DMS 273 (cell line): ENCODE measurements around the gene NEB.
"Not testable (repeated sequence)": the region's sequence is repeated elsewhere in the genome, so short reads cannot be mapped to it uniquely, and the experiment has no call there.

Source experiments
- DNase-seq: peaks from one replicate; lab custom pipeline; 2025; ENCODE audit not compliant: unreplicated experiment; lab: John Stamatoyannopoulos, UW

The NEB gene

GRCh38 chr2:151708788-151709187 lies 25.5 kb downstream of the NEB start:
- DNase-seq = no peak

- DNase-seq = no peak
Observed at GRCh38 chr2:151707857-151708256, 26.4 kb downstream of the NEB start.

GRCh38 chr2:151704480-151704961 lies 29.8 kb downstream of the NEB start:
- not testable (repeated sequence) for DNase-seq

GRCh38 chr2:151698134-151698533 lies 36.1 kb downstream of the NEB start:
- DNase-seq = not testable (repeated sequence)

GRCh38 chr2:151695778-151696177 lies 38.5 kb downstream of the NEB start:
- DNase-seq = no peak

- DNase-seq = no peak
Observed at GRCh38 chr2:151691631-151692030, 42.6 kb downstream of the NEB start.

- DNase-seq = no peak
Observed at GRCh38 chr2:151688719-151689118, 45.6 kb downstream of the NEB start.

GRCh38 chr2:151682459-151683003 lies 51.7 kb downstream of the NEB start:
- DNase-seq = no peak

- no peak for DNase-seq
Observed at GRCh38 chr2:151681051-151681450, 53.2 kb downstream of the NEB start.

GRCh38 chr2:151679994-151680393 lies 54.3 kb downstream of the NEB start:
- DNase-seq = no peak

GRCh38 chr2:151678849-151679248 lies 55.4 kb downstream of the NEB start:
- DNase-seq = no peak

- no peak for DNase-seq
Observed at GRCh38 chr2:151673016-151673415, 61.3 kb downstream of the NEB start.

- no peak for DNase-seq
Observed at GRCh38 chr2:151672277-151672676, 62.0 kb downstream of the NEB start.

- no peak for DNase-seq
Observed at GRCh38 chr2:151670846-151671597, 63.3 kb downstream of the NEB start.

- DNase-seq = no peak
Observed at GRCh38 chr2:151670346-151670745, 63.9 kb downstream of the NEB start.

GRCh38 chr2:151669585-151670081 lies 64.6 kb downstream of the NEB start:
- DNase-seq = no peak

GRCh38 chr2:151668737-151669136 lies 65.5 kb downstream of the NEB start:
- no peak for DNase-seq

- DNase-seq = no peak
Observed at GRCh38 chr2:151665959-151666358, 68.3 kb downstream of the NEB start.

- no peak for DNase-seq
Observed at GRCh38 chr2:151664520-151664919, 69.8 kb downstream of the NEB start.

GRCh38 chr2:151661625-151662024 lies 72.7 kb downstream of the NEB start:
- DNase-seq = no peak

- DNase-seq = no peak
Observed at GRCh38 chr2:151658081-151658480, 76.2 kb downstream of the NEB start.

GRCh38 chr2:151657667-151658076 lies 76.6 kb downstream of the NEB start:
- no peak for DNase-seq
